H54 (cell line): ENCODE data around the gene SCLY.

Experiments used
- DNase-seq: peaks from one replicate; pipeline ENCODE4 v3.0.0; 2011; ENCODE audit warnings: low spot score, mixed read lengths; ENCODE audit not compliant: insufficient read length
- FAIRE-seq: peaks from 3 replicates; lab custom pipeline; 2011; peaks lifted over from hg19 to GRCh38; lab: Jason Lieb, UNC
- POLR2A ChIP-seq: IDR thresholded peaks from 2 replicates; pipeline ENCODE4 v1.6.1; 2011; ENCODE audit warnings: low read depth, mild to moderate bottlenecking, low read length

Gene SCLY

DNA sequence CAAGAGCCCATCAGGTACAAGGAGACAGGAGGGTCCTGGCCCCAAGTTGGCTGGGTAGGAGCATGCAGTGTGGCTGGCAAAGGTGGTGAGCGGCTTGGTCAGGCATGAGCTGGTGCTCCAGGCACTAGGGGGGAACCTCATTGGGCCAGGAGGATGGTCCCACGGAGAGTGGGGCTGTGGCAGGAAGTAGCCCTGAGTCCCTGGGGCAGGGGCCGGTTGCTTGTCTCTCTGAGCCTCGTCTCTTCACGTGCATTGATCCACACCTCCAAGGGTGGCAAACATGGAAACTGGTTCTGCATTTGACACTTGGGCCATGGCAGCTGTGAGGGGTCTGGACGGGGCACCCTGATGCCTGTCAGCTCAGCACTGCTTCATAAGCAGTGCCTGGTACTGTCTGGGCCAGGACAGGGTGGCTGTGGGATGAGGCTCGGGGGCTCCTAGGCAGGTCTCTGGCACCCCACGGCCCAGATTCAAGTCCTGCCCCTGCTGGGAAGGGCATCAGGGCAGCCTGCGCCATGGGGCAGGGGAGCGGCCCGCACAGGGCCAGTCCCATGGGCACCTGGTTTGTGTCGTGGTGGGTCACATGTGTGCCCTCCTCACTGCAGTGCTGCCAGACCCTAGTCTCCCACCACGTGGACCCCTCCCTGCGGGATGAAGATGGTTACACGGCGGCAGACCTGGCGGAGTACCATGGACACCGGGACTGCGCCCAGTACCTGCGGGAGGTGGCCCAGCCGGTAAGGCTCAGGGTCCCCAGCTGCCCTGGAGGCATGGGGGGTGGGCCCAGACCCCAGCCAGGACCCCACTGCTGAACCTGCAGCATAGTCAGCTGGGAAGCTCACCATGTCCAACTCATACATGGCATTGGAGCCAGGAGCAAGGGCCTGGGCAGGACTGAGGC is 55.7 kb downstream of the SCLY start:
- FAIRE-seq (no peak), DNase-seq (no peak)
- TF ChIP-seq POLR2A = no peak

DNA sequence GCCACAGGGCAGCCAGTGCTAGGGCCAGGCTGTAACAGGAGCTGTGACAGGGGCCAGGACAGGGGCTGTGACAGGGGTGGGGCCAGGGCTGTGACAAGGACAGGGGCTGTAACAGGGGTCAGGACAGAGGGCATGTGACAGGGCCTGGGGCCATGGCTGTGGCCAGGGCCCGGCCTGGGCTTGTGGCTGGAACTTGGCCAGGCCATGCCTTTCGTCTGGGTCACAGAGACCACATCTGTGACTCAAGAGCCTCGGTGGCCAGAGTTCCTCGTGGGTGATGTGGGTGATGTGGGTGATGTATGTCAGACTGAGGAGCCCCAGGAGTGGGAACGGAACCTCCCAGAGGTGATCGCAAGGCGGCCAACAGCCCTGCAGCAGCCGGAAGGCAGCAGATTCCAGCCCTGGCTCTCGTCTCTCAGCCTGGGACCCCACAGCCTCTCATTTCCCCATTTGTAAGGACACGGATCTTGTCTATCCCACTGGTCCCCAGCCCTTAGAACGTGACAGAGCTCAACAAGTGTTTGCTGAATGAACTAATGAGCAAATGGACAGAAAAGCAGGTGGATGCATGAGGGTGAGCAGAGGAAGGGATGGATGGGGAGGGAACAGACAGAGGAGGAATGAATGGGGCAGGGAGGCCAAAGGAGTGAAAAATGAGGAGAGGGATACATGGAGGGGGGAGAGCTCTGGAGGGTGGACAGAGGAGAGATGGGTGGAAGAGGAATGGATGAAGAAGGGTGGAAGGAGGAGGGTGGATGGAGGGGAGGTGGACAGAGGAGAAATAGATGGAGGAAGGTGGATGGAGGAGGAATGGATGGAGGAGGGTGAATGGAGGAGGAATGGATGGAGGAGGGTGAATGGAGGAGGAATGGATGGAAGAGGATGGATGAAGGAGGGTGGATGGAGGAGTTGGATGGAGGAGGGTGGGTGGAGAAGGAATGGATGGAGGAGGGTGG is 56.7 kb downstream of the SCLY start:
- no peak for TF ChIP-seq POLR2A
- no peak for DNase-seq
- no peak for FAIRE-seq

DNA sequence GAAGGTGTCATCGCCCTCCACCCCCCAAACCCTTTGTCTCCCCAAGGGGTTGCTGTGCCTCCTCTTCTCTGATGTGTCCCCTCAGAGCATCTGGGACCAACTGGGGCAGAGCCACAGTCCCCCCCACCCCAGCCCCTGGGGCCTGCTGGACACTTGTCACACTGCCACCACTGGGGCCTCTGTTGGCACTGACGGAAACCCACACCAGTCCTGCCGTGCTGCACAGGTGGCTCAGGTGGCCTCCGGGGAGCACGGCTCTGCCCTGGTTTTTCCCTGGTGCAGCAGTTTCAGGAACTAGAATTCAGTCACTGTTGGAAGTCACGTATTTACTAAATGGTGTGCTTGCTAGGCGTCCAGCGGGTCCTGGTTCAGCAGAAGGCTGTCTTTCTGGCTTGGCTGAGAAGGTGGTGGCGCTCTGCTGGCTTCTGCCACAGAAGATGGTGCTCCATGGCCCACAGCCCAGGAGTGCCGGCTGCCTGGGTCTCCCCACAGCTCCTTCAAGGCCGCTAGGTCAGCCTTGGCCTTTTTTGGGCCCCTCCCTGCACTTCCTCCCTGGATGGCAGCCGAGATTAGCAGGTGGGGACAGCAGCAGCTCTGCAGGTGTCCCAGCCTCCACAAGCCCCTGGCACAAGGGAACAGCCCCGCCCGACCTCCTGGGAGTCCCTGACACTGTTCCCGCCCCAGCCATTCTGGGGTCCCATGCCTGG is 59.1 kb downstream of the SCLY start:
- FAIRE-seq = no peak
- DNase-seq = no peak
- no peak for TF ChIP-seq POLR2A

DNA sequence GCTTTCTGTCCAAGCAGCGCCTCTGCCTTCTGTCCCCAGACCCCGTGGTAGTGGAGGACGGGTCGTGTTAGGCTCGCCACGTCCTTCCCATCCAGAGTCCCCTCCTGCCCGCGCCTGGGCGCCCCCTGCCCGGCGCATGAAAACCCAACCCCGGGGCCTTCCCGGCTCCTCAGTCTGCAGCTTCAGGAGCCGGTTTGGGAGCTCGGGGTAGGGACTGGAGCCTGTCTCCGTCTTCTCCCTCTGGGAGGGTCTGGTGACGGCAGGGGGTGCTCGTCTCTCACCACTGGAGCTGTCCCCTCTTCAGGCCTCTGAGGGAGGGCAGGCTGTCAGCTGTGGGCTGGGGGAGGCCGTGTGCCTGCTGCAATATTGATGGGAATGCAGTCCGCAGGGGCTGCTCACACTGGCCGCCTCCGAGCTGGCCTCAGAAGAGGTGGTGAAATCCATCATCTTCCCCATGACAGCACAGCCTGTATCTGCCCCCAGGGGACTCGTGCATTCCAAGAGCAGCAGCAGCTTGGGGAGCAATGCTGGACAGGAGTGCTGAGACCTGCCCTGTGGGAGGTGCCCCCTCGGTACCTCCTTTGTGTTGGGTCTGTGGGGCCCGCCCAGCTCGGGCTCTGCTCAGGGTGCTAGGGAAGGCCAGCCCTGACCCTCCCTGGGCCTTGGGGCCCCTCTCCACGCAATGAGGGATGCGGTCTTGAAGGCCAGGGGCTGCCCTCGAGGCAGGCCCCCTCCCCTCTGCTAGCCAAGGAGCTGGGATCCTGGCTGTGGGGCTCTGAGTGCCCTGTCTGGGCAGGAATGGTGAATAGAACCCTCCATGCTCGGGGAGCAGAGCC is 59.9 kb downstream of the SCLY start:
- no peak for TF ChIP-seq POLR2A
- no peak for DNase-seq
- no peak for FAIRE-seq

DNA sequence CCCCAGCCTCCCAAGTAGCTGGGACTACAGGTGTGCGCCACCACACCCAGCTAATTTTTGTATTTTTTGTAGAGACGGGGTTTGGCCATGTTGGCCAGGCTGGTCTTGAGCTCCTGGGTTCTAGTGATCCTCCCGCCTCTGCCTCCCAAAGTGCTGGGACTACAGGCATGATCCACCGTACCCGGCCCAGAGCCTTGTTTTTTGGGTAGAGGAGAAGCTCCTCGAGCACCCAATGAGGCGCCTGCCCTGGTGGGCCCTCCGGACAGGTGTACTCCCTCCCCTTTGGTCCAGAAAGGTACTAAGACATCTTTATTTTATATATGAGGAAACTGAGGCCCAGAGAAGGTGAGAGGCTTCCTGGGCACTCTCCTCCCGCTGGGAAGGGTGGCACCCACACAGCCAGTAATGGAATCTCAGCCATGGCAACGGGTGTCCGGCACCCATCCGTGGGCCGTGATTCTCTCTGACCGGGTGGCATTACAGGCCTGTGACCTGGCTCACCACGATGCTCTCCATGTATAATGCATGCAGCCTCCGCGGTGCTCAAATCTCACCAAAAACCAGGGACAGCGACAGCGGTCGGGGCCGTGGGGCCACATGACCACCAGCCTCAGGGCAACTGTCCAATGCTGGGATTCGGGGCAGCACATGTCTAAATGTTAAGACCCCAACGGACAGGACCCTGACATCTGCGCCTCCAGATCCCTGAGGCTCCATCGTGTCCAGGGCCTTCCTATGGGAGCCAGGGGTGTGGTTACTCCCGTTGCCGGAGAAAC is 60.9 kb downstream of the SCLY start:
- no peak for DNase-seq
- FAIRE-seq = no peak
- no peak for TF ChIP-seq POLR2A

DNA sequence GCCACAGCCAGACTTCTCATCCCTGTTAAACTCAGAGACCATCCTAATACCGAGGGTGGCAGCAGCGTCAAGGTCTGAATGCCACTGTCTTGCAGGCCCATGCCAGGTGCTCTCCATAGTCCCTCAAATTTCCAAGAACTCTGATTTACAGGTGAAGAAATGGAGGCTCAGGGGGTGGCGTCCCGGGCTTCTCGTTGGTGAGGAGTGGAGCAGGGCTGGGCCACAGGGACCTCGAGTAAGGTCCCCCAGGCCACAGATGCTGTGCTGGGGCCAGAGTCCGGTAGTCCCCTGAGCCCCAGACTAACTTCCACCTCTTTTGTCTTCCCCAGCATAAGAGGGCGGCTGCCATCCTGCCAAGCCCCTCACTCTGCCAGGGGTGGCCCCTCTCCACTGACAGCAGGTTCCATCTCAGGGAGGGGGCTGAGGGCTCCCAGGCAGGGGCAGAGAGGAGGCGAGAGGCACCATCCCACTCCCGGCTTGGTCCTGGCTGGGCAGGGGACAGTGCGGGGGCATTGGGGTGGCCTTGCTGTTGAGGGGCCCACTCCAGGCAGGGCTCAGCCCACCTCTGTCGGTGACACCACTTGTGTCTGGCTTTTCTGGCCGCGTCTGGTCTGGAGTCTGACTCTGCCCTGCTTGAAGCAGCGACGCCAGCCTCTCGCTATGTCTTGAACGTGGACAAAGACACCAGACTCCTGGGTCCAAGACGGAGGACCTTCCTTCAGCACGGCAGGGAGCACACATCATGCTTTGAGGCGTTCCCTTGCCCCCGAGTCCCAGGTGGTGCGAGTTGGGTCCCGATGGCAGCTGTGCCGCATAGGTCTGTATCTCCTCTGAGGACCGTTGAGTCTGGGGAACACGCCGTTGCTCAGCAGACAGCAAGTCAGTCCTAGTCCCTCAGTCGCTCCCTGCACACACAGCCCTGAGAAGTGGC is 61.8 kb downstream of the SCLY start:
- no peak for FAIRE-seq
- DNase-seq = no peak
- TF ChIP-seq POLR2A = no peak

DNA sequence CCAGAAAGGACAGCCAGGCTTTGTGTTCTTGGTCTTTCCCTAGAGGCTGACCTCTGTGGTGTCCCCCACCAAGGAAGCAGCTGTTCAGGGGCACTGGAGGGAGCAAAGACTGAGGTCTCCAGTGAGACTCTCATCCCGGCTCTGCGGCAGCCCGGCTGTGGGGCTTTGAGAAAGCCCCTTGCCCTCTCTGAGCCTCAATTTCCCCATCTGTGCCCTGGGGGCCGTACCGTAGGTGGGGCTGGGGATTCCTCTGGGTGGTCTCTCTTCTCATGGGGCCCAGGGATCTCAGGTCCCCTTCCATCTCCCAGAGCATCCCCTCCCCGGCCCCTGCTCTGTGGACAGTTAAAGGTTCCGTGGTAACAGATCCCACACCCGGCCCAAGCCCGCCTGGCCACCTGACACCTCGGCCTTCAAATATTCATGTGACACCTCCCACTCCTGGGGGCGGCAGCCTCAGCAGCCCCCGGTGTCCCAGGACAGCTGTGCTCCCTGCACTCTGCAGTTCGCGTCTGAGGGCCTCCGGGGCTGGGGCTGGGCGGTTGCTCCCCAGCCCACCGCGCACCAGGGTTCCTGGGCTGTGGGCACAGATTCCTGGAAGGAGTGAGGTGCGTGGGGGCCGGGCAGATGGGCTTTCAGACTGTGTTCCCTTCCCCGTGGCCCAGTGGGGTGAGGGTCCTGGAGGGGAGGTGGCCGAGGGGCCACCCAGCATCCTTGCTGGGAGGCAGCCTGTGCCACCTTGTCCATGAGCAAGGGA is 62.6 kb downstream of the SCLY start:
- FAIRE-seq (no peak), DNase-seq (no peak)
- TF ChIP-seq POLR2A = no peak

DNA sequence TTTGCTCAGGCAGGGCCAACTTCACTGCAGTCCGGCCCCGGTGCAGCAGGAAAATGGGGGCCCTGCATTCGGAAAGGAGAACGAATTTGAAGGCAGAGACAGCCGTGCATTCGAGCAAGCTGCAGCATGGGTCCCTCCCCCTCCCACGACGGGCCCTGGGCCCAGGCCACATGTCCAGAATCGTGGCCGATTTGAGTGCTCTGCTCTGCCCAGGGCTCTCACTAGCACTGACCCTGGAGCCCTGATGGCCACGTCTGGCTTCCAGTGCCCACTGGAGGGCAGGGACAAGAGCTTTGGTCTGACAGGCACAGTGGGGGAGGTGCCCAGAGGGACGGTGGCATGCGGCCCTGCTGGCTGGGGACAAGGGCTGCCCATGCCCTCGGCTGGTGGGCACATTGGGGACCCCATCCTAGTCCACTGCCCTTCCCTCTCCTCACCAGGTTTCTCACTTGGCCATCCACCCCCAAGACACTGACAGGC is 63.2 kb downstream of the SCLY start:
- no peak for TF ChIP-seq POLR2A
- no peak for FAIRE-seq
- DNase-seq = no peak

DNA sequence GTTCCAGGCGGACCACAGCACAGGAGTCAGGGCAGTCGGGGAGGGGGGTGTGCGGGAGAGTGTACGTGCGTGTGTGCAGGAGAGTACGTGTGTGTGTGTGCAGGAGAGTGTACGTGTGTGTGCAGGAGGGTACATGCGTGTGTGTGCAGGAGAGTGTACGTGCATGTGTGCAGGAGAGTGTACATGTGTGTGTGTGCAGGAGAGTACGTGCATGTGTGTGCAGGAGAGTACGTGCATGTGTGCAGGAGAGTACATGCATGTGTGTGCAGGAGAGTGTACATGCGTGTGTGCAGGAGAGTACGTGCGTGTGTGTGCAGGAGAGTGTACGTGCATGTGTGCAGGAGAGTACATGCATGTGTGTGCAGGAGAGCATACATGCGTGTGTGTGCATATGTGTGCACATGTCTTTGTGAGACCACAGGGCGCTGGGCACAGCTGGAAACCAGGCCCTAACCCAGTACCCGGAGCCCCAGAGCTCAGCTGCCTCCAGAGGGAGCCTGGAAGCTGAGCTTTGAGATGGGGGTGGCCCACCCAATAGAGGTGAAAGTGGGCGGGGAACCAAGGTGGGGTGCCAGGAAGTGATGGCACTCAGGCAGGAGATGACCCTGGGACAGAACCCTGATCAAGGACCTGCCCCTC is 63.8 kb downstream of the SCLY start:
- no peak for FAIRE-seq
- no peak for DNase-seq
- no peak for TF ChIP-seq POLR2A

DNA sequence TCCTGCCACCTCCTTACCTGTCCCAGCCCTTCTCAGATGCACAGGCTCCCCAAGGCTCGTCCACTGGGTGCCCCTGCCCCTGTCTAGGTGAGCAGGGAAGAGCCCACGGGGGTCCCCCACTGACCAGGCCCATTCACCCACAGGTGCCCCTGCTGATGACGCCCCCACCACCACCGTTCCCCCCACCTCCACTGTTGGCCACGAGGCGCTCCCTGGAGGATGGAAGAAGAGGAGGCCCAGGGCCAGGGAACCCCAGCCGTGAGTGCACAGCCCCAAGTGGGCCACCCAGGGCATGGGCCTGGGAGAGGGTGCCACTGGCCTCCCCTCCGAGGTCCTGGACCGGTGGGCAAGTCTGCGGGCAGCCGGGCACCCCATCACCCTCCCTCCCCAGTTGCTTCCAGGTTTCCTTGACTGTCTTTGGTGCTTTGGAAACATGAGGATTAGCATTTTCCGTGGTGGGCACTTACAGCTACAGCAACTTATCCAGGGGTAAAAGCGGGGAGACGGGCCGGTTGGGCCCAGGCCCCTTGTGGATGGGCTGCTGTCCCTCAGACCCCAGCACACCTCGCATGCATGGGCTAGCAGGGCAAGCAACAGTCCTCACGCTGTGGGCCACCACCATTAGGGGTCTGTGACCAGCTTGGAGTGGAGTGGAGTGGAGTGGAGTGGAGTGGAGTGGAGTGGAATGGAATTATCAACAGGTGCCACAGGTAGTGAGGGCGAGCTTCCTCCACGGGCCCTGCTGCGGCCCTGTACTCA is 64.5 kb downstream of the SCLY start:
- no peak for FAIRE-seq
- DNase-seq = no peak
- TF ChIP-seq POLR2A = no peak
